GM19324 (cell line): ENCODE results near the gene RELT.

ENCODE experiments used
- ATAC-seq: cut with Tn5 transposase; IDR thresholded peaks from one replicate; pipeline ENCODE4 v1.9.1; 2021; ENCODE audit warnings: mild to moderate bottlenecking, moderate library complexity; ENCODE audit not compliant: unreplicated experiment, low FRiP score

RELT gene, protein sequence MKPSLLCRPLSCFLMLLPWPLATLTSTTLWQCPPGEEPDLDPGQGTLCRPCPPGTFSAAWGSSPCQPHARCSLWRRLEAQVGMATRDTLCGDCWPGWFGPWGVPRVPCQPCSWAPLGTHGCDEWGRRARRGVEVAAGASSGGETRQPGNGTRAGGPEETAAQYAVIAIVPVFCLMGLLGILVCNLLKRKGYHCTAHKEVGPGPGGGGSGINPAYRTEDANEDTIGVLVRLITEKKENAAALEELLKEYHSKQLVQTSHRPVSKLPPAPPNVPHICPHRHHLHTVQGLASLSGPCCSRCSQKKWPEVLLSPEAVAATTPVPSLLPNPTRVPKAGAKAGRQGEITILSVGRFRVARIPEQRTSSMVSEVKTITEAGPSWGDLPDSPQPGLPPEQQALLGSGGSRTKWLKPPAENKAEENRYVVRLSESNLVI

DNA sequence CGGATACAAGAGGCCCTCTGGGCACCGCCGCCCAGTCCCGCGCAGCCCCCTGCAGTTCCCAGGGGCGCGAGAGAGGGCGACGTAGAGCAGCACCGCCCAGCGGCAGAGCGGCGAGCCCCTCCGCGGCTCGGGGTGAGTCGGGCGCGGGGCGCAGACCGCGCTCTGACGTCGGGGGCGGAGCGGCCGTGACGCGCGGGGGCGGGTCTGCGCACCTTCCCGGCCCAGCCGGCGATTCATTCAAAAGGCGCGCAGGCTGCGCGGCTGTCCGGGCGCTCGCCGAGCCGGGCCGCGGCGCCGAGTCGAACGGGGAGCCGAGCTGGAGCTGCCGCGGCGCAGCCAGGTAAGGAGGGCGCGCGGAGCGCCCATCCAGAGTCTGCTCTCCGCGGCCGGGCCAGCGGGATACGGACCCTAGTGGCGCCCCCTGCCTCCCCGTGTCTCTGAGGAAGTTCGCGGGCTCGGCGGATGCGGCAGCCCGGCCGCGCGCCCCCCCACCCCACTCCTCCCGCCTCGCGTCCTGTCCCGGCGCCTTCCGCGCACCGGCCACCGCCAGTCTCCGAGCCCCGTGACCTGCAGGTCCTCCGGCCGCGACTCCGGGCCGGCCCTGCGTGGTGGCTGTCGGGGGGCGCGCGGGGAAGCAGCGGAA lies at the start of gene RELT:
RELT (plus strand) TSS at position 240 of the 643 bp plus-strand sequence. CDS start 12,738 bp downstream, outside the sequence.
- ATAC-seq: peak; percentile 85

DNA sequence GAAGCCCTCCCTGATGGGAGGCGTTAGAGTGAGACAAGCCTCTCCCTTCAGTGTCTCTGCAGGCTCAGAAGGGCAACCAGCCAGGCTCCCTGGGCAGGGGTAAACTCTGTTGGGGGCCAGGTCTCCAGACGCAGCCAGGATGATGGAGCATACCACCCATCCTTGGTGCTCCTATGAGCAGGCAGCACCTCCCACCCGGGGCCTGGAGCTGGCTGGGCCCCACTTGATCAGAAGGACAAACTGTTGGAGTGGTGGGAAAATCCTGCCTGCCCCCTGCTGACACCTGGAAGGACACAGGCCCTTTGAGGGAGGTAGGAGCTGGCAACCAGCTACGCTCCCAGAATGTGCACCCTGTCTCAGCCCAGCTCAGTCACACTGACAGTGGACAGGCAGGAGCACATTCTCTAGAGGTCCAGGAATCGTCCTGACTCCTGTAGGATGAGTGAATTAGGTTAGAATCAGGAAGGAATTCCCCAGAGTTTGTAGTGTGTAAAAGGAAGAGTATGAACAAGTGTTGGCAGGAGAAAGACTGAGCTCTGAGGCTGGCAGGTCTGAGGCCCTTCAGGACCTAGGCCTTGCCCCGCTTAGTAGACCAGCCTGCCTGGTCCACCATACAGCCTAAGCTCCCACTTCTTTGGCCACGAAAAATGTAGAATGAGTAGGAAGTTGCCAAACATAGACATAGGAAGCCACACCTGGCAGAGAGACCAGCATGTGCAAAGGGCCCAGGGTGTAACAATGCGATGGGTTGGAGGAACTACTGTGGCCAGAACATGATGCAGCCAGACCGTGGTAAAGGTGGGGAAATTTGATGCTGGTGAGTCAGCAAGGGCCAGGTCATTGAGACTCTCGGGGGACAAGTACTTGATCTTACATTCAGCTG lies 49.0 kb upstream of the RELT start:
- ATAC-seq: no peak

GRCh38 chr11:73327812-73328364 lies 48.3 kb upstream of the RELT start:
- ATAC-seq: no peak

DNA sequence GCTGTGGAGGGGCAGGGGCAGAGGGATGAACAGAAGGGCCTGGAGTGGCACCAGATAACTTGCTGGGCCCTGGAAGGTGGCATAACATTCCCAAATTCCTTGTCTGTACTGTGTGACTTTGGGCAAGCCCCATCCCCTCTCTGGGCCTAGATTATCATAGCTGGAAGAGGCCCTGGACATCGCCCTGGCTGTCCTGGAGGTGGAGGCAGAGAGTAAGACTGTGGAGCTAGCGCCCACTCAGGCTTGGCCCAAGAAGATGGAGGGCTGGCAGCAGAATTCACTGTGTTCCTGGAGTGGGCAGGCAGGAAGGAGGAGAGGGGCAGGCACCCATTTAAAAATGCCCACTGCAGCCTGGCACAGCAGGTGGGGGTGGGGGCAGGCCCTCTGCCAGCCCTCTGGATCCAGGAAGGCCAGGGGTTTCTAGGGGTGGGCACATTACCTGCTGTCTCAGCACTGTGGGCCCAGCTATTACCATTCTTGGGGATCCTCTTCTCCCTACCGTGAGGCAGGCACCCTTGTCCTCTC lies 45.6 kb upstream of the RELT start:
- no peak for ATAC-seq

GRCh38 chr11:73331138-73331916 lies 44.9 kb upstream of the RELT start:
- ATAC-seq: no peak

DNA sequence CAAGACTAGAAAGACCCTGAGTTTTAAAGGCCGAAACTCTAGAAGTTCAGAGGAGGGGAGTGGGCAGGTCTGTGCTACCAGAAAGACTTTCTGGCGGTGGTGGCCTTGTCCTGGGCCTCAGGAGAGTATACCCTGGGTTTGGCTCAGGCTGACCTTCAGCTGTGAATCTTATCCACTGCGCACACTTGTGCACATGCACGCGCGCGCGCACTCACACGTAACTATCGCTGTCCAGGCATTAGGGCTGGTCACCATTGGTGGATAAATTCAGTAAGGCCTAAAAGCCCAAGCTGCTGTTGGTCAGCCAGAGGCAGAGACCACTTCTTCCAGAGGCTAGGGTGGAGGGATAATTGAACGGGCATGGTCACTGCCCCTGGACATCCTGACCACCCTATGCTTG lies 43.0 kb upstream of the RELT start:
- no peak for ATAC-seq

GRCh38 chr11:73333640-73334383 lies 42.4 kb upstream of the RELT start:
- no peak for ATAC-seq

GRCh38 chr11:73334384-73335203 lies 41.6 kb upstream of the RELT start:
- no peak for ATAC-seq

GRCh38 chr11:73335204-73335923 lies 40.8 kb upstream of the RELT start:
- ATAC-seq: no peak

DNA sequence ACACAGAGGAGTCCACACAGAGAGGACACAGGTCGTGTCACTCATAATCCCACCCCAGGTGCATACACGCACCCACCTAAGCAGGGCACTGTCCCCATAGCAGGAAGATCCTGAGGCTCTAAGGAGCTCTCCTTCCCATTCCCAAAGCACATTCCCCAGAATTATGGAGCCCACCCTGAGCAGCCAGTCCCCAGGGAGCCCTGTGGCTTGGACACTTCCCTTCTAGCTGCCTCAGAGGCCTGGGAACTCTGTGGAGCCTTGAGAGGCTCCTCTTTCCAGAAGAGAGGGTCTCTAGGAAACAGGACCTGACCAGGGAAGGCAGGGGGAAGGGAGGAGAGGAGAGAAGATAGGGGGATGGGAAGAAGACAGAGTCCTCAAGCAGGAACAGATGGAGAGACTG lies 38.4 kb upstream of the RELT start:
- ATAC-seq: no peak

DNA sequence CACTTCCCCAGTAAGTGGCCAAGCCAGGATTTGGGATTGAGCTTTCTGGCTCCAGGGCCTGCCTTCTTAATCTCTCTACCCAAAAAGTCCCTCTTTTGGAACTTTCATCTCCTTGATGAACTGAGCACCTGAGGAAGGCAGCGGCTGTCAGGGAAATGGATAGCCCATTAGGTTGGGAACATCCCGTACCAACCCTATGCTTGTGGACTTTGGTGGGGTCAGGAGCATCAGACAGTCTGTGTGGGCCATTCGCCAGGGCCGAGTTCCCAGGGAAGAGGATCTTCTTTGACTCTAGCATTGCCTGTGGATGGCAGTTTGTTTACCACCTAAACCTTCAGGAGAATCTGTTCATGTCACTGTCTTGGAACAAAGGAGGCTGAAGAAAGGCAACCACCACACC lies 37.9 kb upstream of the RELT start:
- no peak for ATAC-seq

GRCh38 chr11:73340164-73340563 lies 36.0 kb upstream of the RELT start:
- no peak for ATAC-seq

DNA sequence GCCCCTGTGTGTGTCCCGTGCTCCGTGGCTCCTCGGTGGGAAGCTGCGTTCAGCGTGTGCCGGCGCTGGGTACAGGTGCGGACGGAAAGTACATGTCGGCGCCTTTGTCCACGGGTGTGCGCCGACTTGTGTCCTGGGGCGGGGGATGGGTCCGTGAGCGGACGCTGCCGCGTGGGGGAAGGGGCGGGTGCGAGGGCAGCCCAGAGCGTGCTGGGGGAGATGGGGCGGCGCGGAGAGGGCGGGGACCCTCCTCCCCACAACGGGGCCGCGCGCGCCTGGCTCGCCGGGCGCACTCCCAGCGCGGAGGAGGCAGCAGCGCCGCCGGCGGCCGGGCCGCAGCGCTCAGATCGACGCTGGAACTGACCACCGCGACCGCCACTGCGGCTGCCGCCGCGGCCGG lies 33.6 kb upstream of the RELT start:
- ATAC-seq: no peak

GRCh38 chr11:73343076-73343873 lies 32.9 kb upstream of the RELT start:
- no peak for ATAC-seq

DNA sequence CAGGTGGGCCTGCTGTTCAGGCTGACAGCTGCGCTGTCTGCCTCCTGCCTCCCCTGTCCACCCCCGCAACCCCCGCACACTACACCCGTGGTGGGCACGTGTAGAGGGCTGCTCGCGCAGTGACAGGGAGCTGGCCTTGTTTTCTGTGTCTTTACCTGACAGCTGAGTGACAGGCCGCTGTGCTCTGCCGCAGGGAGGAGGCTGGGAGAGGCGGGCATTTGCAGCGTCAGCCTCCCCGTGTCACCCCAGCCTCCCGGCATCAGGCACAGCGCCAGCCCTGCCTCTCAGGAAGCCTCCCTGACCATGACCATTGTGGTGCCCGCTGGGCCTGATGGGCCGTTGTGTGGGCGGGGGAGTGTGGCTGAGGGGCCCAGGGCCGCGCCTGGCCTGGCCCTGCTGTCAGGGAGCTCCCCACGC lies 32.0 kb upstream of the RELT start:
- ATAC-seq: no peak

DNA sequence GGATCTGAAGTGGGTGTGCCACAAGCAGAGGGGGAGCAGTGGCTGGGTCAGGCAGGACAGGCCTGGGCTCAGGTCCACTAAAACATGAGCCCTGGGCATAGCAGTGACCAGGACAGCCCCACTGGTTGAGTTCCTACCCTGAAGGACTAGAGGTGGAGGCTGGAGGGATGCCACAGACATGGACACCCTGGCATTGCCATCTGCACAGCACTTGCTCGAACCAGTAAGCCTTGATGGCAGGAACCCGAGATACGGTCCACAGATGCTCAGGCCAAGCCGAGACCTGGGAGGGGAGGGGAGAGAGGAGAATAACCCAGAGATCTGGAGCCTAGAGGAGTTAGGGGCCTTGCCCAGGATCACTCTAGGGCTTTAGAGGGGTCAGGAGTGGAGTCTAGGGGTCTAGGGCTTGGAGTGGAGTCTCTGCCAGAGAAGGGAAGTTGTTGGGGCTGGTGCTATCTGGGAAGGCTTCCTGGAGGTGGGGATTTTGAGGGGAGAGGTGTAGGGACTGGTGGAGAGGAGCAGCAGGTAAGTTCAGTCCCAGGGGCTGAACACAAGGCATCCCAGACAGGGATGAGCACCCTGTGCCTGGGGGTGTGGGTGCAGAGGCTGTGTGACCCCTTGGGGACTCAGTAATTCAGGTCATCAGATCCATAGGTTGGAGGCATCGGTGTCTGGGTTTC lies 30.6 kb upstream of the RELT start:
- no peak for ATAC-seq
